HG03175 (cell line): ENCODE data around the gene GPR18.
A peak's percentile ranks its signal among the peaks of the same experiment; 100 is the strongest.

Experiments
- ATAC-seq: cut with Tn5 transposase; IDR thresholded peaks from one replicate; pipeline ENCODE4 v1.9.1; 2021; ENCODE audit warnings: mild to moderate bottlenecking, moderate library complexity; ENCODE audit not compliant: unreplicated experiment

The GPR18 gene

DNA sequence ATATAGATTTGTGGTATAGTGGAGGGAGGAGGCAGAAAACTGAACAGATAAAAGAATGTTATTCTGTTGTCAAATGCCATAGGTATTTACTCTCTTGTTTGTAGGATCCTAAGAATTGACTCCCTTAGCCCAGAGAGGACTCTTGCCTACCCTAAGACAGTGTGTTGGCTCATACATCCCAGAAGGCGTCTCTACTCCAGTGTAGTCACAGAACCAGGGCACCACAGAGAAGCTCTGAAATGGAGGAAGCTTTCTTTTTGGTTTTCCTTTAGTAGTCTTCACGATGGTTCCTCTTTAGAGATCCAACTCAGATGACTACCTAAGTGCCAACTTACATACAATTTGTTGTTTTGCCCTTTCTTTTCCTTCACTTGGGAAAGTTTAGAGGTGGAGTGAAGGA lies 35.0 kb upstream of the GPR18 start:
- ATAC-seq = no peak

DNA sequence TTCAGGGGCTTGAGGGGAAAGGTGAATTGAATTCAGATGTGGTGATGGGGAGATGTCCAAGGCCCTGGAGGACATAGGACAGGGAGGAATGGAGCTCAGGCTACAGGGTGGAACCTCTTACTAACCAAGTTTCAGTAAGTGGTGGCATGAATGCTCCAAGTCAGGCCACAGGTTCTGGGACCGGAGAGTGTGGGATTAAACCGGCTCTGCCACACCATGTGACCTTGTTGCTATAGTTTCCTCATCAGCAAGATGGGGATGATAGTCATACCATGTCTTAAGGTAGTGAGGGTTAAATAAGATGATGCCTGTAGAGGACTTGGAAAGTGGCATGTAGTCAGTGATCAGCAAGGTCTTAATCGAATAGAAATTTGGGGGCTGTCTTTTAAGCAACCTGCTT lies 32.7 kb upstream of the GPR18 start:
- no peak for ATAC-seq

DNA sequence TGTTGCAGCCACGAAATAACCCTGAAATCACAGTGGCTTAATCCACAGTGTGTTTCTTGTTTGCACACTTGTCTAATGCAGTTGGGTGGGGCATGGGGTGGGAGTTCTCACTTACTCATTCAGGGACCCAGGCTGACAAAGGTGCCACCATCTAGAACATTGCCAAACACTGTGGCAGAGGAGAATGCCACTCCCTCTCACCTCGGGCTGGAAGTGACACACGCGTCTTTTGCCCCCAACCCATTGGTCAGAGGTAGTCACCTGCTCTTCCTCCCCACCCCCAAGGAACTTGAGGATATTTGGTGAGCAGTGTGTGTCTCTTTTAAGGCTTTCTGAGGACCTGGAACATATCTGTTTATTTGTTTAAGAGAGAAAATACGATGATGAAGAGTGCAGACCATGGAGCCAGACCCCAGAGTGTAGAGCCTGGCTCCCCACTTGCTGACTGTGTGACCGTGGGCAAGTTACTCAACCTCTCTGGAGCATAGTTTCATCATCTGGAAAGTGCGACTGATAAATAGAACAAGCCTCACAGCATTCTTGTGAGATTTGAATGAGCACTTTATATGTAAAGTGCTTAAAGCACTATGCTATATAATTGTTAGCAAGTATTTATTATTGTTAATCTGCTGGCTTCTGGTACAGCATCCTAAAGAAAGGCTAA lies 31.6 kb upstream of the GPR18 start:
- ATAC-seq = no peak

DNA sequence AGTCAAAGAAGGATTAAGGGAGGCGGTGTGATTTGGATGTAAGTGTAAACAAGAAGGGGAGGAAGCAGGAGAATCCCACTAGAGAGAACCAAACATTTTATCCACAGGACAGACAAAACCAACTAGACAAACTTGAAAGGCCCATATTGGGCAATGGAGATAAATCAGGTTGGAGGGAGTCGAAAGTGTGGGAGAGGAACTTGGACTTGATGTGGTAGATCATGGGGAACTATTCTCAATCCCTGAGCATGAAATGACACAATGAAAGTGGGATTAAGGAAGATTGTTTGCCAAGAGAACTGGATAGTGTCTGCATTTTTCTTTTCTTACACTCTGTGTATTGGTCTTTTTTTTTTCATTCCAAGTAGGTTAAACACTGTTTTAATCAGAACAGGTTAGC lies 31.1 kb upstream of the GPR18 start:
- ATAC-seq = no peak

DNA sequence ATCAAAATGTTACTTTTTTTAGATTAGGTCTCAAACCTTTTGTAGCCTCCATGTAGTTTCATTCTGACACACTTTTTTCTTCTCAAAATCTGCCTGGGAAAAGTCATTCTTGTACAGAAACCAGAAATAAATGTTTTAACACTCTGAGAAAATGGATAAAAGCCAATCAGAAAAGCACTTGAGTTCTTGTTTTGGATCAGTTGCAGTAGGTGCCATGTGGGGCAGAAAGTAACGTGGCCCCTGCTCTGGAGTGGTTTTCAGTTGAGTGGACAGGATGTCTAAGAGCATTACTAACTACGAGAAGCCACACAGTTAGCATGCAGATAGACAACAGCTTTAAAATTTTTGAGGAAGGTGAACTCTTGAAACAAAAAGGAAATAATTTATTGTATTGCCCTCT lies 29.9 kb upstream of the GPR18 start:
- ATAC-seq = peak; percentile 91

DNA sequence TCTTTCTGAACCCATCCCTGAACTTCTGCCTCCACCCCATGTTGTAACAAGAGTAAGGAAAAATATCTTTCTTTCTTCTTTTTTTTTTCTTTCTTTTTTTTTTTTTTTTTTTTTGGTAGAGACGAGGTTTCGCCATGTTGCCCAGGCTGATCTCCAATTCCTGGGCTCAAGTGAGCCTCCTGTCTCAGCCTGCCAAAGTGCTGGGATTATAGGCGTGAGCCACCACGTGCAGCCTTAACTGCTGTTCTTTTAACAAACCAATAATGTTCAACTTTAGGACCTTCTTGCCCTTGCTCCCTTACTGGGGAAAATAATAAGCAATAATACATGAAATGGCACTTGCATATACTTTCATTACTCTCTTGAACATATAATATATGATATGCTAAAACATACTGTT lies 29.4 kb upstream of the GPR18 start:
- no peak for ATAC-seq

DNA sequence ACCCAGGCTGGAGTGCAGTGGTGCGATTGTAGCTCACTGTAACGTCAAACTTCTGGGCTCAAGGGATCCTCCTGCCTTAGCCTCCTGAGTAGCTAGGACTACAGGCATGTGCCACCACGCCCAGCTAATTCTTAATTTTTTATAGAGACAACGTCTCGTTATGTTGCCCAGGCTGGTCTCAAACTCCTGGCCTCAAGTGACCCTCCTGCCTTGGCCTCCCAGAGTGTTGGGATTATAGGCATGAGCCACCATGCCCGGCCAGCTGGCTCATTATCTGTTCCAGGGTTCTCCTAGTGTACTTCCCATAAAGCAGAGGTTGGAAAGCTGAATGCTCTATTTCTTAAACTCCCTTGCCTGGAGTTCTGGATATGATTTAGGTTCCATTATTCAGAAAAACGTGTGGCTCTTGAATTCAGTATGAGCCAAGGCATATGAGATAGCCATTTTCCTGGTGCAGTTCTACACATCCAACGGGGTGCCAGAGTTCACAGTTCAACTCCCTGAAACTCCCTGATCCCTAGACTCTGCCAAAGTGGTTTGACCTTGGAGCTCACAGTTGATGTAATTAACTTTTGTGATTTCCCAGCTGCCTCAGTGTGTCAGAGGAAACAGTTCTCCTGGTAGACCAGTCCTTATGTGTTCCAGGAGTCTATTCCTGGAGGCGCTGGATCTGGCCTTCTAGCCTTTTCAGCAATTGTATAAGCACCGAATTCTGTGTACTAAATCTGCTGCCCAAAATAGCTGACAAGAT lies 27.4 kb upstream of the GPR18 start:
- ATAC-seq = no peak

DNA sequence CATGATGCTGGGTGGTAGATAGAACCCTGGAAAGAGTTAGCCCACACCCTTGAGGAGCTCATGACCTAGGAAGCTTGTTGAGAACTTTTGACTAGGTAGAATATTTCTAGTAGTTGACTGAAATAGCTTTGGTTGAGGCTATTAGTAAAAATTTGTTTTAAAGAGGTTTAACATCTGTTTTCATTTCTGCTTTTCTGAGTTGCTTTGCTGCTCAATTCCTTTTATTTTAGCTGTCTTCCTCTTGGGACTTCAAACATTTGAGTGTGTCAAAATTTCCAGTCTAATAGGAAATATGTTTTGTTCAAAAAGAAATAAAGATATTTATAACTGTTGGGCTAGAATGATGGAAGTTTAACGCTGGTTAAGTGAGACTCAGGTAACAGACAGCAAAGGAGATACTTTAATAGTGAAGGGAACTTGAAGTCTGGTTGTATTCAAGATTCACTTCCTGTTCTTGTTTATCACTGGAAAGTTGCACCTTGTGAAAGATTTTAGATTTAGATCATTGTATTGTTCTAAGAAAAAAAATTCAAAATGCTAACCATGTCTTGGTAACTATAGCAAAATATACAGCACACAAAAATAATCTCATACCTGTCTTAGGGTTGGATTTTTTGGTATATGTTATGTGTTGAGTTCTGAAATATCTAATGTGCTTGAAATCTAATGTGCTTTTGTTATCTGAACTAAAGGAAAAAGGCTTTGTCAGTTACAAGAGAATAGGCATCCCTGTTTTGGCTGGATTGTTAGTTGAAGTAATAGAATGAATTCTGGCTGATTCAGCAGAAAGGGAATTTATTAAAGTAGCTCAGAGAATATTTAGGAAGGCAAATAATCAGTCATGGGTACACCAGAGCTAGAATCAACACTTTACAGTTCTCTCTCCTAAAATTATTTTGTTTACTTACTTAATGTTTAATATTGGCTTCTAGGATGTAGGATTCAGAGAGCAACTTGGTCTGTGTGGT lies 24.4 kb upstream of the GPR18 start:
- ATAC-seq = peak; percentile 63

DNA sequence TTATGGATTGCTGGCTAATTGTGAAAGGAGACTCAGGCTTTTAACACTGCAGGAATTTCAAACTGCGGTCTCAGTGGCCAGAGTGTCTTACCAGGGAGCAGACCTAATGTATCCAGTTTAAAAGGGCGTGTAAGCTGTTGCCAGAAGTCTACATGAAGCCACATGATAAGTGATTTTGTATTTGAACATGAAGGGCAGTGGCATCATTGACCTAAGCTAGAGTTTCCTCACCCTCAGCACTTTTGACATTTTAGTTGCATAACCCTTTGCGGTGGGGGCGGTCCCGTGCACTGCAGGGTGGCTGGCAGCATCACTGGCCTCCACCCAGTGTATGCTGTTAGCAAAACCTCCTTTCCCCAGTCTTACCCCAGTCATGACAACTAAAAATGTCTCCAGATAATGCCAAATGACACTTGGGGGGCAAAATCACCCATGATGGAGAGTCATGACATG lies 23.7 kb upstream of the GPR18 start:
- ATAC-seq = peak; percentile 70

DNA sequence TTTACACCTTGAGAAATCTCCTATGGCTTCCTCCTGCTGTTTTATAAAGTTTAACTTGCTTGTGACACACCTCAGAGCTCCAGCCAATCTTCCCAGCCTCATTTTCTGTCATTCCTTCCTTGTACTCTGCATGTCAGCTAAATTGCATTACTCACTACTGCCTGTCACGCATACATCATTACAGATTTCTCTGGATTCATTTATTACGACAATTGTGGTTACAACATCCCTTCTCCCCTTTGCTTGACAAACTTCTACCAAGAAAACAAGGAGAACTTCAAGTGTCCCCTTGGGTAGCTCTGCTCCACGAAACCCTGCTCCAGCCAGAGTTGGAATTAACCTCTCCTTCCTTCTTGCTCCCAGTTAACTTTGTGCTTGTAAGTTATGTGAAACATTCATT lies 22.0 kb upstream of the GPR18 start:
- no peak for ATAC-seq

DNA sequence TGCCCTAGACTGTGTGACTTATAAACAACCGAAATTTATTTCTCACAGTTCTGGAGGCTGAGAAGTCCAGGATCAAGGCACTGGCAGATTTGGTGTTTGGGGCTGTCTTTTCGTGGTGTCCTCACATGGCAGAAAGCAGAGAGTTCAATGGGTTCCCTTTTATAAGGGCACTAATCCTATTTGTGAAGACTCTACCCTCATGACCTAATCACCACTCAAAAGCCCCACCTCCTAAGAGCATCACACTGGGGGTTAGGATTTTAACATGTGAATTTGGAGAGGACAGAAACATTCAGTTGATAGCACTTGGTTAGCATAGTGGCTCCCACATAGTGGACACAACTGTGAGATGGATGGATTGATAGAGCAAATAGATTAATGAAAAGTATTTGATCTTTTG lies 21.5 kb upstream of the GPR18 start:
- ATAC-seq = no peak

DNA sequence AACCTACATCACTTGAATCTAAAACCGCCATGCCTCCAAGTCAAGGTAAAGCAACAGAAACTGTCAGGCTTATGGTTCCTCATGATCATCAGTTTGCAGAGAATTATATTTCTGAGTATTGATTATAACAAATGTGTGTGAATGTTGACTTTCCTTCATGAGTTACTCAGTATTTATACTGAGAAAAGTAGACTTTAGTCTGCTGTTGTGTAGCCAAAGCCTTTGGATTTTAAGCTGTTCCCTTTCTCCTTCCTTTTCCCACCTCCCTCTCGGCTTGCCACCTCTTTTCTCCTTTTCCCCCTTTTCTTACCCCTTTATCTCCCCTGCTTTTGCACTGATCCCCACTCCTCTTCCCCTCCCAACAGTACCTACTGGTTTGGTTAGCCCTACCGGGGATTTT lies 20.7 kb upstream of the GPR18 start:
- no peak for ATAC-seq

DNA sequence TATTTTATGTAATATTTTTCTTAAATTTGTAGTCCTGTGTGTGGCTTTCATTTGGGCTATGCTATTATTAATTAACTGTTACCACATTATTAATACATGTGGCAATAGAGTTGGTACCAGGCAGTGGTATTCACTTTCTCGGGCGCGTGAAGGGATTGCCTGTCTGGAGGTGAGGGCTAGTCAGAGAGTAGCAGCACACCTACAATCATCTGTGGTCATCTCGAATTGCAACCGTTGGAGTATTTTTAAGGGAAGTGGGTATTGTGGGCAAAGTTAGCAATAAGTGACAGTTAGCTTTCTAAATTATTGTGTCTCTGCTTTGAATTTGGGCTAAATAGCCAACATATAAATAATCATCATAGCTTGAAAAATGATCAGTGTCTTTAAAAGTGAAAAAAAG lies 20.0 kb upstream of the GPR18 start:
- no peak for ATAC-seq

DNA sequence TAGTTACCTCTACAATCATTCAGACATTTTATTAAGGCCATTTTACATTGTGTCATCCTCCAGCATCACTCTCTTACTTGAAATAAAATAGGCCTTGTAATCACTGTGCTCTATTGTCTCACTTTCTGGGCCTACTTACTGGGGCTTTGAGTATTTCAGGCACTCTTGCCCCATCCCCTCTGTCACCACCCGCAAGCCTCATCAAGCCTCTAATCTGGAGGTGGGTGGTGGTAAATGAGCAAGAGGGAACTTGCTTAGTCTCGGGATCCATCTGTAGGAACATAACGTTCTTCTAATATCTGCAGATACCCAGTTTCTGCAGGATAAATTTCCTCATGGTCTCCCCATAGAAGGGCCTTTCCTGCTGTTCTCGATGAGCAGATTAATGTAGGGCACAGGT lies 19.4 kb upstream of the GPR18 start:
- no peak for ATAC-seq

DNA sequence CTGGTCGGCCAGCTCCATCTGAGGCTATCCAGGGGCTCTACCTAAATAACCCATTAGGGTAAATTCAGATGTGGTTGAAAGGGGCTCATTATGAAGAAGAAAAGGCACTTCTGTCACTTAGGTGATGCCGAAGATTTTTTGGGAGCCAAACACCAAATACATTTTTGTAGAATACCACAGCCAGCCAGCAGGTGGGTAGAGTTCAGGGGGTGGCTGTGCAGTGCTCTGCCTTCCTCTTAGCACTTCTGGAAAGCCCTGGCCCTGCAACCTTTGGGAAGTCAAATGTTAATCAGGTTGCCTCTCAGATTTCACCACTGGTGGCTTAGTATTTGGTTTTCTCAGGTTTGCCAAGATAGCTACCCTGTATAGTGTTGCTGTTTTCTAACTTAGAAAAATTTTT lies 18.5 kb upstream of the GPR18 start:
- ATAC-seq = no peak

DNA sequence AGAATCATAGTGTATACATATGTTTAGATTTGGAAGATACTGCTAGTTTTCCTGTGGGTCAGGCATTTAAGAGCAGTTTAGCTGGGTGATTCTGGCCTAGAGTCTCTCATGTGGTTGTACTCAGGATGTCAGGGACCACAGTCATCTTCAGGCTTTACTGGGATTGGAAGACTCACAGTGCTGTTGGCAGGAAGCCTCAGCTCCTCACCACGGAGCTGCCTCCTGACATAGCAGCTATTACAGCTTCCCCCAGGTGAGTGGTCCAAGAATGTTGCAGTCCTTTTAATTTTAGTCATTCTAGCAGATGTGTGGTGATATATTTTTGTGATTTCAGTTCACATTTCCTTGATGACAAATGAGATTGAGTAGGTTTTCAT lies 16.9 kb upstream of the GPR18 start:
- ATAC-seq = no peak

DNA sequence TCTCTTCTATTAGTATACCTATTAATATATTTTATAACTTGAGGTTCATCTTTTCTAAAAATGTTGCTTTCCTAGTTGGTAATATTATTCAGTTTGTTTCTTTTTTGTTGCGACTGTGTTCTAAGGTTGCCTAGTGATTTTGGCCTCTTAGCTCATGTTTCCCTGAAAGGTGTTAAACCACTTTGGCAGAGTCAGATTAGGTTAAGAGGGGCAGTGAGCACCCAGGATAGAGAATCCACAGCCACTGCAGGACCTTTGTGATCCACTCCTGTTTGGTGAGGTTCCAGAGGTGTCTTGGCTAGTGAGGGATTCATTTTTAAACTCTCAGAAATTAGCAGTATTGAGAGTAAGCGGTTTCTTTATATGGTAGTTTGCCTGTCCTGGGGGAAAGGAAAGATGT lies 14.9 kb upstream of the GPR18 start:
- no peak for ATAC-seq

DNA sequence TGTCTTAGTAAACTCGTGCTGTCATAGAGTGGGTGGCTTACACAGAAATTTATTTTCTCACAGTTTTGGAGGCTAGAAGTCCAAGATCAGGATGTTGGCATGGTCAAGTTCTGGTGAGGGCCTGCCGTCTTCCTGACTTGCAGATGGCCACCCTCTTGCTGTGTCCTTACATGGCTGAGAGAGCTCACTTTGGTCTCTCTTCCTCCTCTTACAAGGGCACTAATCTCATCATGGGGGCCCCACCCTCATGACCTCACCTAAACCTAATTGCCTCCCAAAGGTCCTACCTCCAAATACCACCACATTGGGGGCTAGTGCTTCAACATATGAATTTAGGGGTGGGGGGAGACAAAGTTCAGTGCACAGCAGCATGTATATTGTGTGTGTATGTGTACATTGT lies 14.3 kb upstream of the GPR18 start:
- no peak for ATAC-seq

DNA sequence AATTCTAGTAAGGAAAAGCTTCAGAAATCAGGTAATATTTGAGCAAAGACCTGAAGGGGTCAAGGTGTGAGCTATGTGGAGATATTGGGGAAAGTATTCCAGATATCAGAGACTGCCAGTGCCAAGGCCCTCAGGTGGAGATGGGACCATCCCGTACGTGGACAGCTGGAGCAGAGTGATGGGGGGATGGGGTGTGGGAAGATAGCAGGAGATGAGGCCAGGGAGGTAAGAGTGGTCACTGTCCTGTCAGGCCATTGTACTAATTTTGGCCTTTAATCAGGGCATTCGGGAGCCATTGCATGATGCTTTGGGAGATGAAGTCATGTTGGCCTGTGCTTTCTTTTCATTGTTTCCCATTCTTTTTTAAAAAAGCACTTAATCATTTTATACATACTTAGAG lies 13.1 kb upstream of the GPR18 start:
- no peak for ATAC-seq

DNA sequence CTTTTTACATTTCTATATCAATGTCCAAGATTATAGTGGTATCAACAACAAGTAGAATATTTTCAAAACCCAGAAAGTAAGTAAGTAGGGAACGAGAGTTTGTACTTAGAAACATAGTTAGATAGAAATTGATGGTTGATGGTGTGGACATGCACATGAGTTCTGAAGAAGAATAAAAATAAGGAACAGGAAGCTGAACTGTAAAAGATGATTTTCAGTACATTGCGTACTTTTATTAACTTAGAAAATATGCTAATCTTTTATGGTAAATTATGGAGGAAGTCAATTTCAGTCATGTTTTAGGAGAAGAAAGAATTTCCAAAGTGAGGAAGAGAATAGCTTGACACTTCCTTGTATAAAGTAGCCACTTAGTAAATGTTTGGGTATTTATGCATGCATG lies 12.3 kb upstream of the GPR18 start:
- ATAC-seq = no peak

DNA sequence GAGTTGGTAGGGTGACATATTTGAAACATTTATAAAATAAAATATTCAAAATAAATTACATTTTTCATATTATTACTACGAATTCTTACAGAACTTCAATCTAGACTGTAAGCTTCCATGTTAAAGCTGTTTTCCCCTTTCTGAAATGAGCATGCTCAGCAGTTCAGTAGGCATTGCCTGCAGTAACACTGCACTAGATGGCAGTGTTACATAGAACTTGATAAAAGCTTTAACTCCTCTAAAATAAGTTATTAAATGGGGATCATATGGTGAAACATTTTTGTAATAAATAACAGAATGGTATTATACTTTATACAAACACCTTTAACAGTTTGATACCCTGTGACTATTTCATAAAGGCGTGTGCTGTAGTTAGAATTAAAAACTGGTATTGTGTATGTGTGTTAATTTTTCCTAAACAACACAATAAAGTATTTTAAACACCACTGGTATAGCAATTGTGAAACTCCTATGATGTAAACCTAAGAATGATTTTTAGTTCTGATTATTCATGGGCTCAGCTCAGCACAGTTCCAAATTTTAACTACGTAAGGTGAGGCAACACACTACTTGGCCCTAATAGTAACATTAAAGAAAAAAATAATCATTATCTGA lies 11.6 kb upstream of the GPR18 start:
- ATAC-seq = peak; percentile 70
